ENCODE results near the gene EMP2.

GRCh38 chr16:10598157-10598556 lies 17.8 kb upstream of the EMP2 start:
- TF ChIP-seq CTCF (conservative IDR thresholded peaks at IDR 0.05; ENCODE audit: low read length) (no peak), EZH2phosphoT487 (IDR thresholded peaks at IDR 0.05; ENCODE audit: borderline replicate concordance) (no peak)

Measured in Loucy (cell line).